HCT116 (cell line): ENCODE results near the gene TEAD1. TPM values are rescaled to one million over a fixed set of nuclear protein-coding genes. Genes with fewer than 3 reads are reported as not detected.

Experiments used
- ATAC-seq: fragments of 200-7000 bp; cut with Tn5 transposase; 2 replicates; pipeline ENCODE4 v1.9.1; 2020; ENCODE audit warnings: mild to moderate bottlenecking, moderate library complexity
- BruUV-seq: library from RNA; stranded (reverse); fragments of 400-500 nt; replicated peaks from 2 replicates; lab custom pipeline; 2021; lab: Mats Ljungman, UMichigan
- CTCF ChIA-PET: fragments of 300-600 bp; sonication (Branson Sonifier 250); formaldehyde crosslinking; loops from one replicate; lab custom pipeline; 2021; ENCODE audit warnings: antibody characterized with exemption; lab: Charles Lee
- POLR2A ChIA-PET: fragments of 300-600, 350-600 bp; sonication (Branson Sonifier 250); formaldehyde crosslinking; loops from one replicate; lab custom pipeline; 2021; ENCODE audit warnings: antibody characterized with exemption; lab: Charles Lee
- RAD21 ChIA-PET, 2 experiments: fragments of 300-600 bp; sonication (Branson Sonifier 250); formaldehyde crosslinking; loops; one replicate each; lab custom pipeline; 2023; ENCODE audit warnings: low total read pairs in 2 of 2; ENCODE audit not compliant: uncharacterized antibody in 2 of 2, unreplicated experiment in 2 of 2, low non-redundant PET in 1 of 2; lab: Charles Lee
- DNase-seq: peaks from one replicate; pipeline ENCODE4 v3.0.0-alpha.2; 2010; ENCODE audit warnings: low read depth, low spot score
- H2AFZ ChIP-seq: fragments of 200-600 bp; shearing (Covaris generic), sonication (generic); 2 replicates; pipeline ENCODE4 v1.6.1; 2017; ENCODE audit warnings: low read depth, mixed run types, mixed read lengths, antibody characterized with exemption, low read length; ENCODE audit not compliant: poor library complexity, severe bottlenecking
- H3K27ac ChIP-seq: 2 replicates; pipeline ENCODE4 v1.5.1; 2012; ENCODE audit warnings: low read depth, low read length
- H3K27me3 ChIP-seq: fragments of 200-600 bp; sonication (generic); 2 replicates; pipeline ENCODE4 v1.6.1; 2016; ENCODE audit warnings: mixed run types, low read length, mixed read lengths; ENCODE audit not compliant: insufficient read depth
- H3K36me3 ChIP-seq, 2 experiments: fragments of 200-500 bp in 1 of 2; fragments of 200-600 bp in 1 of 2; sonication (Bioruptor generic) in 1 of 2; sonication (generic) in 1 of 2; 2 replicates each; pipeline versions ENCODE4 v1.5.1 to v1.6.1; 2014 to 2016; ENCODE audit warnings: low read length in 2 of 2, inconsistent platforms in 1 of 2, mixed read lengths in 1 of 2, mixed run types in 1 of 2; ENCODE audit not compliant: insufficient read depth in 2 of 2, control insufficient read depth in 1 of 2
- H3K4me1 ChIP-seq, 2 experiments: fragments of 200-600 bp in 1 of 2; sonication (generic) in 1 of 2; 2 replicates each; pipeline versions ENCODE4 v1.5.1 to v1.6.1; 2012 to 2017; ENCODE audit warnings: low read length in 2 of 2, inconsistent platforms in 1 of 2, mild to moderate bottlenecking in 1 of 2, mixed read lengths in 1 of 2, mixed run types in 1 of 2, moderate library complexity in 1 of 2; ENCODE audit not compliant: insufficient read depth in 2 of 2, control insufficient read depth in 1 of 2
- H3K4me2 ChIP-seq: fragments of 200-600 bp; sonication (generic); 2 replicates; pipeline ENCODE4 v1.6.1; 2017; ENCODE audit warnings: mixed run types, low read length, mixed read lengths
- H3K4me3 ChIP-seq, 2 experiments: fragments of 200-600 bp in 1 of 2; sonication (generic) in 1 of 2; replicated peaks in 1 of 2; 2 replicates each; pipeline ENCODE4 v1.5.1; 2011 to 2016; ENCODE audit warnings: low read length in 2 of 2, control low read depth in 1 of 2, low read depth in 1 of 2, mild to moderate bottlenecking in 1 of 2, mixed read lengths in 1 of 2, mixed run types in 1 of 2
- H3K79me2 ChIP-seq: fragments of 200-600 bp; sonication (generic); 2 replicates; pipeline ENCODE4 v1.6.1; 2017; ENCODE audit warnings: mild to moderate bottlenecking, mixed run types, low read length, moderate library complexity, mixed read lengths; ENCODE audit not compliant: insufficient read depth
- H3K9ac ChIP-seq: fragments of 200-600 bp; sonication (generic); 2 replicates; pipeline ENCODE4 v1.6.1; 2016; ENCODE audit warnings: low read length, mixed read lengths
- H3K9me2 ChIP-seq: fragments of 200-600 bp; sonication (generic), shearing (Covaris generic); 2 replicates; pipeline ENCODE4 v1.6.1; 2017; ENCODE audit warnings: mixed run types, mild to moderate bottlenecking, moderate library complexity; ENCODE audit not compliant: insufficient read depth
- H3K9me3 ChIP-seq, 2 experiments: fragments of 200-500 bp in 1 of 2; fragments of 200-600 bp in 1 of 2; sonication (Bioruptor generic) in 1 of 2; sonication (generic) in 1 of 2; 2 replicates each; pipeline ENCODE4 v1.6.1; 2014 to 2017; ENCODE audit warnings: low read length in 2 of 2, mixed read lengths in 2 of 2, inconsistent platforms in 1 of 2, low read depth in 1 of 2, mild to moderate bottlenecking in 1 of 2, mixed run types in 1 of 2, moderate library complexity in 1 of 2; ENCODE audit not compliant: control insufficient read depth in 1 of 2, insufficient read depth in 1 of 2
- H4K20me1 ChIP-seq: fragments of 200-600 bp; sonication (generic), shearing (Covaris generic); 2 replicates; pipeline ENCODE4 v1.6.1; 2017; ENCODE audit warnings: mixed run types, mild to moderate bottlenecking, moderate library complexity; ENCODE audit not compliant: insufficient read depth
- CEBPB ChIP-seq: IDR thresholded peaks from 2 replicates; pipeline ENCODE4 v1.6.1; 2012; ENCODE audit warnings: low read depth
- EGR1 ChIP-seq: IDR thresholded peaks from 2 replicates; pipeline ENCODE4 v1.6.1; 2012; ENCODE audit warnings: low read depth
- EZH2 ChIP-seq: fragments of 200-600 bp; sonication (generic); IDR thresholded peaks from 2 replicates; pipeline ENCODE4 v1.6.1; 2017; ENCODE audit warnings: antibody characterized with exemption, mixed run types
- FOSL1 ChIP-seq: IDR thresholded peaks from 2 replicates; pipeline ENCODE4 v1.6.1; 2012; ENCODE audit warnings: low read depth
- JUND ChIP-seq: IDR thresholded peaks from 2 replicates; pipeline ENCODE4 v1.6.1; 2012
- POLR2A ChIP-seq: IDR thresholded peaks from 2 replicates; pipeline ENCODE4 v1.7.0; 2011; ENCODE audit warnings: borderline replicate concordance; ENCODE audit not compliant: insufficient read depth, insufficient read length; ENCODE audit errors: extremely low read depth
- RAD21 ChIP-seq: IDR thresholded peaks from 2 replicates; pipeline ENCODE4 v1.6.1; 2012; ENCODE audit warnings: low read depth, mild to moderate bottlenecking
- SIN3A ChIP-seq: IDR thresholded peaks from 2 replicates; pipeline ENCODE4 v1.6.1; 2012; ENCODE audit warnings: low read depth
- SP1 ChIP-seq: IDR thresholded peaks from 2 replicates; pipeline ENCODE4 v1.6.1; 2012; ENCODE audit warnings: low read depth
- SRF ChIP-seq: IDR thresholded peaks from 2 replicates; pipeline ENCODE4 v1.6.1; 2012; ENCODE audit warnings: low read depth
- TCF7L2 ChIP-seq: IDR thresholded peaks from 2 replicates; pipeline ENCODE4 v1.7.0; 2011; ENCODE audit warnings: borderline replicate concordance, inconsistent platforms; ENCODE audit not compliant: insufficient read depth, insufficient read length; ENCODE audit errors: extremely low read depth
- YY1 ChIP-seq: IDR thresholded peaks from 2 replicates; pipeline ENCODE4 v1.6.1; 2011; ENCODE audit warnings: low read length, low read depth, moderate library complexity, mild to moderate bottlenecking; ENCODE audit not compliant: insufficient replicate concordance; ENCODE audit errors: extremely low read depth
- ZBTB33 ChIP-seq: IDR thresholded peaks from 2 replicates; pipeline ENCODE4 v1.6.1; 2011; ENCODE audit warnings: mild to moderate bottlenecking, low read length, moderate library complexity; ENCODE audit not compliant: insufficient replicate concordance; ENCODE audit errors: extremely low read depth
- ZFX ChIP-seq: fragments of 450-650 bp; IDR thresholded peaks from 2 replicates; pipeline ENCODE4 v1.6.1; 2017
- intact Hi-C: fragments of 100-400 bp; cut with micrococcal nuclease; formaldehyde crosslinking; loops from 2 replicates; pipeline ENCODE4 v1.10.0; 2022
- total RNA-seq: library from RNA; stranded (reverse); gene quantifications from one replicate; pipeline ENCODE4 v1.2.1, GENCODE V29; 2021; ENCODE audit not compliant: unreplicated experiment
- TF ChIP-seq, protein P1 (sequence below): IDR thresholded peaks from 2 replicates; pipeline ENCODE4 v1.6.1; 2012
- TF ChIP-seq, protein P2 (sequence below): IDR thresholded peaks from 2 replicates; pipeline ENCODE4 v1.6.1; 2012
- TF ChIP-seq, protein P3 (sequence below), 3 experiments: fragments of 200-600 bp in 1 of 3; sonication (generic) in 1 of 3; IDR thresholded peaks in 2 of 3; conservative IDR thresholded peaks in 1 of 3; 2 replicates each; pipeline ENCODE4 v1.5.1; 2012 to 2017; ENCODE audit warnings: low read depth in 2 of 3, low read length in 2 of 3, antibody characterized with exemption in 1 of 3, borderline replicate concordance in 1 of 3, control low read depth in 1 of 3, mild to moderate bottlenecking in 1 of 3, mixed read lengths in 1 of 3, mixed run types in 1 of 3, moderate library complexity in 1 of 3; ENCODE audit not compliant: insufficient read depth in 1 of 3

The TEAD1 gene
- total RNA-seq, 1 experiment from 2014 or later: 103 TPM

- no peaks in the 10 kb centered on the region for H3K27me3 ChIP-seq
- no peak overlapping the region for H3K4me3 ChIP-seq
- H4K20me1 ChIP-seq: 0 out of 2 replicates have a peak, but pooled peaks cover 4% of the 10 kb centered on the region
- TF ChIP-seq, protein P1, sequence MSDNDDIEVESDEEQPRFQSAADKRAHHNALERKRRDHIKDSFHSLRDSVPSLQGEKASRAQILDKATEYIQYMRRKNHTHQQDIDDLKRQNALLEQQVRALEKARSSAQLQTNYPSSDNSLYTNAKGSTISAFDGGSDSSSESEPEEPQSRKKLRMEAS: no peak
- no peak for TF ChIP-seq SP1
- TF ChIP-seq RAD21: no peak
- no peak for TF ChIP-seq TCF7L2
- no peak for TF ChIP-seq SRF
- TF ChIP-seq, protein P2, sequence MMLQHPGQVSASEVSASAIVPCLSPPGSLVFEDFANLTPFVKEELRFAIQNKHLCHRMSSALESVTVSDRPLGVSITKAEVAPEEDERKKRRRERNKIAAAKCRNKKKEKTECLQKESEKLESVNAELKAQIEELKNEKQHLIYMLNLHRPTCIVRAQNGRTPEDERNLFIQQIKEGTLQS: no peak
- TF ChIP-seq EZH2: no peak
- no peak for TF ChIP-seq ZFX
- TF ChIP-seq, protein P3, sequence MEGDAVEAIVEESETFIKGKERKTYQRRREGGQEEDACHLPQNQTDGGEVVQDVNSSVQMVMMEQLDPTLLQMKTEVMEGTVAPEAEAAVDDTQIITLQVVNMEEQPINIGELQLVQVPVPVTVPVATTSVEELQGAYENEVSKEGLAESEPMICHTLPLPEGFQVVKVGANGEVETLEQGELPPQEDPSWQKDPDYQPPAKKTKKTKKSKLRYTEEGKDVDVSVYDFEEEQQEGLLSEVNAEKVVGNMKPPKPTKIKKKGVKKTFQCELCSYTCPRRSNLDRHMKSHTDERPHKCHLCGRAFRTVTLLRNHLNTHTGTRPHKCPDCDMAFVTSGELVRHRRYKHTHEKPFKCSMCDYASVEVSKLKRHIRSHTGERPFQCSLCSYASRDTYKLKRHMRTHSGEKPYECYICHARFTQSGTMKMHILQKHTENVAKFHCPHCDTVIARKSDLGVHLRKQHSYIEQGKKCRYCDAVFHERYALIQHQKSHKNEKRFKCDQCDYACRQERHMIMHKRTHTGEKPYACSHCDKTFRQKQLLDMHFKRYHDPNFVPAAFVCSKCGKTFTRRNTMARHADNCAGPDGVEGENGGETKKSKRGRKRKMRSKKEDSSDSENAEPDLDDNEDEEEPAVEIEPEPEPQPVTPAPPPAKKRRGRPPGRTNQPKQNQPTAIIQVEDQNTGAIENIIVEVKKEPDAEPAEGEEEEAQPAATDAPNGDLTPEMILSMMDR (IDR thresholded peaks at IDR 0.05 in 2 of 3, conservative IDR thresholded peaks at IDR 0.05 in 1 of 3; ENCODE audit: borderline replicate concordance in 1 of 3, insufficient read depth in 1 of 3, low read depth in 2 of 3, low read length in 2 of 3): no peak
- no peak for TF ChIP-seq YY1
- no peak for TF ChIP-seq SIN3A
- no peak for TF ChIP-seq CEBPB
- TF ChIP-seq ZBTB33: no peak
- TF ChIP-seq FOSL1: no peak
- TF ChIP-seq JUND: no peak
- TF ChIP-seq POLR2A: no peak
- no peak for TF ChIP-seq EGR1
- no TSS peak for BruUV-seq
- no peak overlapping the region for H3K27ac ChIP-seq
- RAD21 ChIA-PET: no interaction called here
- H3K36me3 ChIP-seq: no peaks in the 10 kb centered on the region
- H3K79me2 ChIP-seq: 0 out of 2 replicates have a peak, but pooled peaks cover 3% of the 10 kb centered on the region
- no peak overlapping the region for H2AFZ ChIP-seq
- POLR2A ChIA-PET: no interaction called here
- intact Hi-C loops: no loop called here
- CTCF ChIA-PET: interaction anchor here (1.4 kb wide), 1 partner anchor 630 kb away, joined by 3 read pairs; no protein-coding TSS in a partner anchor
- DNase-seq: no peak
- no peaks in the 10 kb centered on the region for H3K4me1 ChIP-seq
- no peak overlapping the region for H3K4me2 ChIP-seq
- no peaks in the 10 kb centered on the region for H3K9me2 ChIP-seq
- H3K9ac ChIP-seq: no peak overlapping the region
- no peak for ATAC-seq
- H3K9me3 ChIP-seq: no peaks in the 10 kb centered on the region
These were observed 244.4 kb downstream of the TEAD1 start for GRCh38 chr11:12918667-12919066.
